ENCODE measurements around the gene ATP13A3.
"Not testable (repeated sequence)": the region's sequence is repeated elsewhere in the genome, so short reads cannot be mapped to it uniquely, and the experiment has no call there.

The ATP13A3 gene

DNA sequence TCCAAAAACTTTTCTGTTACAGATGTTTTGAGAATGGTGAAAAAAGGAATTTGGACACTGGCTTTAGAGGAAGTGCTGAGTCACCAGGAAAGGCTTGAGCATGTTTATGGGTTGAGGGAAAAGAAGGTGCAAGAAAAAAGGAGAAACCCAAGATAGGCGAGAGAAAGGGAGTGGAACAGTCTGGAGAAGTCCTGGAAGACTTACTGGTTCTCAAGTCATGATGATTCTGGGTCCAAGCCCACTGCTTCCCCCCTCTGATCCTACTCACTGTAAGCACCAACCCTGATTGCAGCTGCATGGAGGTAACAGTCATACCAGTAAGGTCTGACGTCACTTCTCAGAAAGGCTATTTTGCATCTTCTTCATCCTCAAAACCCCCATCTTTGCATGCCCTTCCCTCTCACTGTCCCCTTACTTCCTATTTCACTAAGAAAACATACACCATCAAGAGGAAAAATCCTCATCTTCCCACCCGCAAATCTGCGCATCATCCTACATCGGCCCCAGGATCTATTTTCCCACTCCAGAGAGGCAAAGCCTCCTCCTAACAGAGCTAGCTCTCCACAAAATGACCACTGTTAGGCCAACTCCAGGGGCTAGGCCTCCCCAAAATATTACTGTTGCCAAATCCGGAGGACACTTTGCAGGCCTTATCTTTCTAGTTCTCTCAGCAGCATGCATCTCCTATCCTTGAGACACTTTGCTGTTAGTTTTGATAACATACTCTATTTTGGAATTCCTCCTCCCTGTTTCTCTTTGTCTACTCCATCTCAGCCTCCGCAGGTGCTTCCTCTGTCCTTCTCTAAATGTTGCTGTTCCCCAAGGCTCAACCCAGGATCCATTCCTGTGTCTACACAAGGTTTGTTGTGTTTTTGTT, 3.2 kb upstream of the ATP13A3 start:
- TF ChIP-seq POLR2A (IDR thresholded peaks at IDR 0.05; ENCODE audit: low read length) (no peak), GATA1 (IDR thresholded peaks at IDR 0.05; ENCODE audit: low read depth, low read length) (no peak)
- peak; percentile 55 to 77 for DNase-seq

DNA sequence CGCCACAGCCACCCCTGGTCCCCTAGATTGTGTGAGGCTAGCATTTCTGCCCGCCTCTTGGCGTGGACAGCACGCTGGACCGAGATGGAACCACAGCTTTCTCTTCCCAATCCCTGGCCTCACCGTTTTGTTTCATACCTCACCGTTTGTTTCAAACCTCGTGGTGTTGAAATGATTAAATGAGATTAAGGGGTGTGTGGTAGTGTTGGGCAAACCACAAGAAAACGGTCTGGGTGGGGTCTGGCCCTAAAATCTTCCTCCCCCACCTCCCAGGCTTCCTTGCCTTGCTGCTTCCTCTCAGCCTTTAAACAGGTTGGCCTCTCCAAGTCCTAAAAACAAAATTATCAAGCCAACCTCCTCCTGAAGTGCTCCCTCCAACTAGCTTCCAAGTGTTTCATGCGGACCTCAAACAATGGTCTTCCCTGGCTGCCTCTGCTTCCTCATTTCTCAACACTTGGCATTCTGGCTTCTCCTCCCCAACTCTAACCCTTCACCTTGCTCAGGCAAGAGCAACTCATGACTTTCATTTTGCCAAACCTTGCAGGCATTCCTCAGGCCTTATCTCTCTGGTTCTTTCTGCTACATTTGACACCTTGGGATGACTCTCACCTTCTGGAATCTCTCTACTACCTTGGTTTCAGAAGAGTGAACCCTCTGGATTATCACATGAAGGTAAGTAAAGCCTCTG, 1.4 kb upstream of the ATP13A3 start:
- TF ChIP-seq POLR2A (IDR thresholded peaks at IDR 0.05; ENCODE audit: low read length) (no peak), GATA1 (IDR thresholded peaks at IDR 0.05; ENCODE audit: low read depth, low read length) (no peak)
- peak; percentile 51 to 68 for DNase-seq

DNA sequence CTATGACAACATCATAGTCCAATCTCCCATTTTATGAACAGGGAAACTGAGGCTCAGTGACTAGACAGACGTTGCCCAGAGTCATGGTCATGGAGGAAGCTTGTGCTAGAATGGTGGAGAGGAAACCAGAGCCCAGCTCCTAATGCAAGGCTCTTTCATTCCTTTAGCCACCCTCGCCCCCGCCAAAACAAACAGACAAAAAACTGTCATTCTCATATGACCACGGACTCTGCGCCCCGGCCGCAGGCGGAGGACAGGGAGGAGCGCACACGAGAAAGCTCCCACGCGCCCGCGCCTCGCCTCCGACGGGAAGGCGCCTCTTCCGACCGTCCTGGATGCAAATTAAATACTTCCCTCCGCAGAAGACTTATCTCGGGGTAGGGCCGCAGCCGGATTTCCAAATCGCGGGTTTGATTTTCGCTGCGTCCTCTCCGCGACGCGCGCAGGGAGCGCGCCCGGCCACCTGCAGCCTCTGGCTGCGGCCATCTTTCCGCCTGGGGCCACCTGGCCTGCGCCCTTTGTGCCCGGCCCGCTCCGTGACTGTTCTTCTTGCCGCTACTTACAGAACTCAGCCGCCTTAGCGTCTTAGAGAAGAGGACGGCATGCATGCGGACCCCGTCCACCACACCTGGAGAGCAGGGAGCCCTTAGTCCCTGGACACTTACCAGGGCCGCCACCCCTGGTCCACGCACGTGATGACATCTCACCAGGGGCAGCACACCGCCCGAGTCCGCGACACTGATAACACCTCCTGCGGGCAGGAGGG, 670 bp upstream of the ATP13A3 start:
- TF ChIP-seq GATA1 (IDR thresholded peaks at IDR 0.05; ENCODE audit: low read depth, low read length) (no peak), POLR2A (IDR thresholded peaks at IDR 0.05; ENCODE audit: low read length) (no peak)
- DNase-seq = peak; percentile 72 to 75

DNA sequence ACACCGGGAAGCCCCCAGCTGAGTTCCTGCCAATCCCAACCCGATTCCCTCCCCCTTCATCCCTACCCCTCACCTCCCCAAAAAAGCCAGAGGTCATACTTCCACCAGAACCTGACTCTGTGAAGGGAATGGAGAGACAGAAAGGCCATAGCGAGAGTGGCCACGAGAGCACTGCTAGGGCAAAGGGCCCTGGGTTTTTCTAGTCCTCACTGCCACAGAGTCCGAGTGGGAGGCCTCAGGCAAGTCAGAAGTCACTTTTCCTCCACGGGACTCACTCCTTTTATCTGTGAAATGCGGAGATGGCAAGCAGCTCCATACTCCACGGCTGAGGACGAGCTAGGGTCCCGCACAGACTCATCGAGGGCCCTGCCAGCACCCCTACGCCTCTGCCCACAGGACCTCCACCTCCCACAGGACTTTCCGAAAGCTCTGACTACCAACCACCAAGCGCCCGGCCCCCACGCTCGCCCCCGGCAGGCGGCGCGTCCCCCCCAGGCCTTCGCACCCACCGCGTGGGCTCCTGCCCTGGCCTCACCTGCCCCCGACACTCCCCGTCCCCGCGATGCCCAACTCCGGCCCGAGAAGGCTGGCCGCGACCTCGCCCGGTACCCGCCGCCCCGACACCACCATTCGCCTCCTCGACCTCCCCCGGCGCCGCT, 792 bp downstream of the ATP13A3 start:
- no peak for TF ChIP-seq GATA1 (IDR thresholded peaks at IDR 0.05; ENCODE audit: low read depth, low read length)
- TF ChIP-seq POLR2A (IDR thresholded peaks at IDR 0.05; ENCODE audit: low read length) = peak; percentile 8
- DNase-seq = peak; percentile 64 to 78

DNA sequence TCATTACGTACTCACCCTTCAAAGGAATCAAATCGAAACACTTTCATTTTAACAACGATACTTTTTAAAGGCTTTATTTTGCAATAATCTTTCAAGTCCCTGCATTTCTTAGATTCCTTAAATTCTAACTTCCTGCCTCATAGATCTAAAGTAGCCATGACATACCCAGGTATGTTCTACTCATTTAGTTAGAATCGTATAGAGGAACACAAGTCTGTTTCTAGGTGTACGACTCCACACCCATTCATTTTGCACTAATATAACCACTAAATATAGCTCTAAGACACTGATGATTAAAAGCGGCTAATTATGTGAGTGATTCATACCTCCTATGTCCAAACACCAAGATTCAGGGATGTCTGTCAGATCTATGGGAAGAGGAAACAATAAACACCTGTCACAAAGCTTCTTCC, 1.3 kb downstream of the ATP13A3 start:
- peak in 1 of 2 experiments; percentile 41 for DNase-seq
- no peak for TF ChIP-seq POLR2A (IDR thresholded peaks at IDR 0.05; ENCODE audit: low read length)
- no peak for TF ChIP-seq GATA1 (IDR thresholded peaks at IDR 0.05; ENCODE audit: low read depth, low read length)

DNA sequence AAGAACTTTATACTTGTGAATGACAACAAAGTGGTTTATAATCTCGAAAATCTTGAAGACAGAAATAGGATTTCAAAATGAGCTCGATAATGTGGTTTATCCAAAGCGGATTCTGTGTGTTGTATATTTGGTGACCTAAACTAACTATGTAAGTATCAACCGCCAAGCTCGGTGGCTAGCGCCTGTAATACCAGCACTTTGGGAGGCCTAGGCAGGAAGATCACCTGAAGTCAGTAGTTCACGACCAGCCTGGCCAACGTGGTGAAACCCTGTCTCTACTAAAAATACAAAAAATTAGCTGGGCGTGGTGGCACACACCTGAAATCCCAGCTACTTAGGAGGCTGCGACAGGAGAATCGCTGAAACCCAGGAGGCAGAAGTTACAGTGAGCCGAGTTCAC, 2.2 kb downstream of the ATP13A3 start:
- TF ChIP-seq GATA1 (IDR thresholded peaks at IDR 0.05; ENCODE audit: low read depth, low read length) = no peak
- DNase-seq = no peak

DNA sequence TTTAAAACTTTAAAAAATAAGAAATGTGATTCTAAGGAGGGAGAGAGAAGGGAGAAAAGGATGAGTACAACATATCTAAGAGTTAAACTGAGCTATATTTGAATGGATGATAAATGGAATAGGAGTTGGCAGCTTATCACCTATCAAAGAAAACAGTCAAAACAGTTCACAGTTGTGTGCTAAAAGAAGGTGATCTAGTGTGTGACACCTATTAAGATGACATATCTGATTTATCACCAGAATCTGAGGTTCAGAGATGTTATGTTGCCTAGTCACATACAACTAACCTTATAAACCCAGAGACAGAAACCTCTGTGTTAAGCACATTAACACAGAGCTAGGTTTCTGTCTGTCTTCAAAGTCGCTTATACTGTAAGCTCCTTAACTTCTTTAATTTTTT, 3.0 kb downstream of the ATP13A3 start:
- no peak for TF ChIP-seq GATA1 (IDR thresholded peaks at IDR 0.05; ENCODE audit: low read depth, low read length)
- TF ChIP-seq POLR2A (IDR thresholded peaks at IDR 0.05; ENCODE audit: low read length) = no peak
- no peak for DNase-seq

DNA sequence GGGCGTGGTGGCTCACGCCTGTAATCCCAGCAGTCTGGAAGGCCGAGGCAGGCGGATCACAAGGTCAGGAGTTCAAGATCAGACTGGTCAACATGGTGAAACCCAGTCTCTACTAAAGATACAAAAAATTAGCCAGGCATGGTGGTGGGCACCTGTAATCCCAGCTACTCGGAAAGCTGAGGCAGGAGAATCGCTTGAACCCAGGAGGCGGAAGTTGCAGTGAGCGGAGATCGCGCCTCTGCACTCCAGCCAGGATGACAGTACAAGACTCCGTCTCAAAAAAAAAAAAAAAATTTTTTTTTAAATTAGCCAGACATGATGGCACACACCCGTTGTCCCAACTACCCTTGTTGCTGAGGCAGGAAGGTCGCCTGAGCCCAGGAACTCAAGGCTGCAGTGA, 4.0 kb downstream of the ATP13A3 start:
- not testable (repeated sequence) for DNase-seq

DNA sequence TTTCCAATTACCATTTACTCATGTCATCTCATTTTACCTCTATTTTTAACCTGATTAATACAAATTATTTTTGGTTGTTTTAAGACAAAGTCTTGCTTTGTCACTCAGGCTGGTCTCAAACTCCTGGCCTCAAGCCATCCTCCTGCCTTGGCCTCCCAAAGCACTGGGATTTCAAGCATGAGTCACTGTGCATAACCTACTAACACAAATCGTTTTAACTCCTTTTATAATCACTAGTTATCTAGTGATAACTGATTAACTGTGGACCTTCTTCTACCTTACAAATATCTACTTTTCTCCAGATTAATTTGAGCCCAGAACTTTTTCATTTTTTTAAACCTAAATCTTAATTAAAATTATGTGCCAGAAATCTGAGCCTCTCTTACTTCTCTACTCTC, 4.6 kb downstream of the ATP13A3 start:
- peak; percentile 27 to 54 for DNase-seq
- no peak for TF ChIP-seq POLR2A (IDR thresholded peaks at IDR 0.05; ENCODE audit: low read length)
- TF ChIP-seq GATA1 (IDR thresholded peaks at IDR 0.05; ENCODE audit: low read depth, low read length) = no peak

DNA sequence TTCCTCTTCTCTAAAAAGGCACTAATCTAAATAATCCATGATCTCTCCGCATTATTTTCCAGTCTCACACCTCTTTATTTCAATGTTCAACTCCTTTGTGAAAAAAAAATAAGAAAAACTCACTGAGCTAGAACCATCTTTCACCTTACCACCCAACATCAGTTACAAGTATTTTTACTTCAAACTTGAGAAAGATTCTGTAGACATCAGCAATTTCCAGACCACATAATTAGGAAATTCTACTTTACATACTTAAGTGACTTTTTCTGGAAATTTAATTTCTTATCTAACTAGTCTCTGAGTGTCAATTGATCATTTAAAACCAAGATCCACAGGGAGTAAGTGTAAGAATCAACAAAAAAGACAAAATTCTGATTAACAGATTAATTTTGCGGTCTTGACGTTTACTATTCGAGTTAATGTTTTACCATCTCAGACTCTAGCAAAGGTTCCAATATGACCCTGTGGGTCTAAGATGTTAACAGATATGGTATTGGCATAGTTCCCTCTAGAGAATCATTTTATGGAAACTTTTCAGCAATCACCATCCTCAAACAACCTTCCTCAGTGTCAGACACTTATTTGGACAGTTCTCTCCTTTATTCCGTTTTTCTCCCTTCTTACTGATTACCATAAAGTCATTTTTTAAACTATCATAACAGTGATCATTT, 5.1 kb downstream of the ATP13A3 start:
- TF ChIP-seq GATA1 (IDR thresholded peaks at IDR 0.05; ENCODE audit: low read depth, low read length) (no peak), POLR2A (IDR thresholded peaks at IDR 0.05; ENCODE audit: low read length) (no peak)
- no peak for DNase-seq

DNA sequence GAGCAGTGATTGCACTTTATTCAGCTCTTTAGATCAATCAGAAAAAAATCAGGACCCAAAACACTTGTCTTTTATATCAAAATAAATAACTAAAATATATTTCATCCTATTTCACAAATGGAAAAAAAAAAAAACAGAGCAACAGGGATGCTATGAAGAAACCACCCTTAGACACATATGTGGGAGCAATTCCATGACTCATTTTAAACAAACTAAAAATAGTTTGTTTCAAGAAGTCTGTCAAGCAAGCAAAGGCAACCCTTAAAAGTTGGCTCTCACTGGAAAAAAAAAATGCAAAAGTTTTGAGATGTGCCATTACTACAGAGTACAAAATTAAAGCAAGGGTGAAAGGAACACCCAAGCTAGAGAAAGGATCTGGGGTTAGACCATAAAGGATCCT, 5.7 kb downstream of the ATP13A3 start:
- DNase-seq = no peak
- TF ChIP-seq POLR2A (IDR thresholded peaks at IDR 0.05; ENCODE audit: low read length) (no peak), GATA1 (IDR thresholded peaks at IDR 0.05; ENCODE audit: low read depth, low read length) (no peak)

DNA sequence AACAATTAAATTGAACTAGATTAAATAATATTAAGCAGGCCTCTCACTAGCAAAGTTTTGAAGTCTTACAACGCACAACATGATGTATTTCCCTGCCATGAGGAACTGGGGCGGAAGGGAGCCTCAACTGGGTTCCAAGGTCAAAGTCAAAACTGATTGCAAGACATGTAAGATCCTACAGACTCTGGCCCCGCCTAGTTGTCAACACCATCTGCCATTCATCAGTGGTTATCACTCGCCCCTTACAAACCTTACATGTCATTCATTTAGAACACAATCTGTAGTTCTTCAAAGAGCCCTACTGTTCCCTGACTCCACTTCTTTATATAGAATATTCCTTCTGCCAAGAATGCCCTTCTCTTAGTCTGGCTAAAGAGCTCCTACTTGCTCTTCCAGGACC, 10.0 kb downstream of the ATP13A3 start:
- DNase-seq = peak; percentile 49 to 59

DNA sequence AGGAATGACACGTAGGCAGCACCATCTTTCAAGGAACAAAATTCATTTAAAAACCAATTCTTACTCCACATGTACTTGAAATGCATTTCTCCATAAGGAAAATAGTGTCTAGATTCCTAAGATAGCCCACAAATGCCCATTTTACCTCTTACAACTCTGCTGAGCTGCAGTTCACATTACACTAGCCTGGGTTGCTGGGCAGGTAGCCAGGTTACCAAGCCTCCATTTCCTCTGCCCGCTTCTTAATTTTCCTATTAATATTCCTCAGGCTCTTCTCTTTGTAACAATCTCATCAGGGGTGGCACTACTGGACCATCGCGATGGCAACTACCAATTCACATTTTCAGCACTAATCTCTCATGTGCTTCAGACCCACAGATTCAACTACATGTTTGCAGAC, 10.8 kb downstream of the ATP13A3 start:
- TF ChIP-seq GATA1 (IDR thresholded peaks at IDR 0.05; ENCODE audit: low read depth, low read length) = no peak
- no peak for TF ChIP-seq POLR2A (IDR thresholded peaks at IDR 0.05; ENCODE audit: low read length)
- DNase-seq = no peak

More for the DNA sequence above, 10.0 kb downstream of the ATP13A3 start:
- TF ChIP-seq GATA1 (IDR thresholded peaks at IDR 0.05; ENCODE audit: low read depth, low read length) = no peak
- no peak for TF ChIP-seq POLR2A (IDR thresholded peaks at IDR 0.05; ENCODE audit: low read length)
